Sigmoid colon (tissue), 4 donors: ENCODE results near the gene PANK4.

ENCODE experiments used
- EP300 ChIP-seq, 4 donors: sonication (generic); formaldehyde crosslinking; IDR thresholded peaks; one replicate each; pipeline ENCODE4 v1.6.1; 2017; ENCODE audit warnings: antibody characterized with exemption in 4 of 4
- POLR2A ChIP-seq, 2 donors: fragments of 450-650 bp; IDR thresholded peaks; one replicate each; pipeline ENCODE4 v1.6.1; 2016; ENCODE audit warnings: antibody characterized with exemption in 2 of 2, mild to moderate bottlenecking in 2 of 2, moderate library complexity in 2 of 2
- POLR2AphosphoS5 ChIP-seq, 4 donors: sonication (generic); formaldehyde crosslinking; IDR thresholded peaks; one replicate each; pipeline ENCODE4 v1.6.1; 2017; ENCODE audit warnings: antibody characterized with exemption in 4 of 4
- TF ChIP-seq, protein P1 (sequence below), 4 experiments: fragments of 450-650 bp in 3 of 4; fragments of 200-600 bp in 1 of 4; IDR thresholded peaks; one replicate each; pipeline ENCODE4 v1.5.1; 2016 to 2019; ENCODE audit warnings: antibody characterized with exemption in 4 of 4, mild to moderate bottlenecking in 3 of 4, moderate library complexity in 2 of 4

DNA sequence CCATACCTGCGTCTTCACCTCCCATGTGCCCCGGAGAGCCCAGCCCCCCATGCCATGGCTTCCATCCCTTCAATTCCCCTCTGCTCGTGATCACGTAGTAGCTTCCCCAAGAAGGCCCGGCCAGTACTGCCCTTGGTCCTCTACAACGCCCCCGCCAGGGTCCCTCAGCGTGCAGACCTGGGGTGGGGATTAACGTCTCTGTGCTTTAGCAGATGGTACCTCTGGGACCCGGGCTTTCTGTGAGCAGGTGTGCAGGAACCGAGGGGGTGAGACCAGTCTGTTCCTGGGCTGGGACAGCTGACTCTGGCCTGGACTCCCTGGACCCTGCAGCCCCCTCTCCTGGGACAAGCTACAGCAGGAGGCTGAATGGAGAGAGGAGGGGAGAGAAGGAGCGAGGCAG, 49.1 kb downstream of the PANK4 start:
- TF ChIP-seq, protein P1, sequence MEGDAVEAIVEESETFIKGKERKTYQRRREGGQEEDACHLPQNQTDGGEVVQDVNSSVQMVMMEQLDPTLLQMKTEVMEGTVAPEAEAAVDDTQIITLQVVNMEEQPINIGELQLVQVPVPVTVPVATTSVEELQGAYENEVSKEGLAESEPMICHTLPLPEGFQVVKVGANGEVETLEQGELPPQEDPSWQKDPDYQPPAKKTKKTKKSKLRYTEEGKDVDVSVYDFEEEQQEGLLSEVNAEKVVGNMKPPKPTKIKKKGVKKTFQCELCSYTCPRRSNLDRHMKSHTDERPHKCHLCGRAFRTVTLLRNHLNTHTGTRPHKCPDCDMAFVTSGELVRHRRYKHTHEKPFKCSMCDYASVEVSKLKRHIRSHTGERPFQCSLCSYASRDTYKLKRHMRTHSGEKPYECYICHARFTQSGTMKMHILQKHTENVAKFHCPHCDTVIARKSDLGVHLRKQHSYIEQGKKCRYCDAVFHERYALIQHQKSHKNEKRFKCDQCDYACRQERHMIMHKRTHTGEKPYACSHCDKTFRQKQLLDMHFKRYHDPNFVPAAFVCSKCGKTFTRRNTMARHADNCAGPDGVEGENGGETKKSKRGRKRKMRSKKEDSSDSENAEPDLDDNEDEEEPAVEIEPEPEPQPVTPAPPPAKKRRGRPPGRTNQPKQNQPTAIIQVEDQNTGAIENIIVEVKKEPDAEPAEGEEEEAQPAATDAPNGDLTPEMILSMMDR (IDR thresholded peaks at IDR 0.05): no peak
- TF ChIP-seq POLR2A (IDR thresholded peaks at IDR 0.05): no peak
- TF ChIP-seq POLR2AphosphoS5 (IDR thresholded peaks at IDR 0.05): no peak
- TF ChIP-seq EP300 (IDR thresholded peaks at IDR 0.05): no peak
